HEK293T (cell line): ENCODE data around the gene ATP6V0E1.

Source experiments
- CTCF ChIA-PET: fragments of 350-600 bp; formaldehyde crosslinking; extraction: SDS; loops from one replicate; lab custom pipeline; 2021; ENCODE audit warnings: antibody characterized with exemption, inconsistent platforms; lab: Yijun Ruan, JAX
- POLR2A ChIA-PET: fragments of 350-600 bp; formaldehyde crosslinking; extraction: SDS; loops from one replicate; lab custom pipeline; 2020; ENCODE audit warnings: antibody characterized with exemption, inconsistent platforms; lab: Yijun Ruan, JAX
- DNase-seq: peaks from one replicate; pipeline ENCODE4 v3.0.0; 2012; ENCODE audit warnings: mixed read lengths; ENCODE audit errors: extremely low spot score
- ARNT ChIP-seq: fragments of 450-650 bp; IDR thresholded peaks from 2 replicates; pipeline ENCODE4 v1.6.1; 2017; ENCODE audit warnings: mild to moderate bottlenecking
- BHLHE40 ChIP-seq: fragments of 450-650 bp; IDR thresholded peaks from 2 replicates; pipeline ENCODE4 v1.6.1; 2016; ENCODE audit warnings: mild to moderate bottlenecking, moderate library complexity, borderline replicate concordance
- CTBP1 ChIP-seq: fragments of 450-650 bp; IDR thresholded peaks from 2 replicates; pipeline ENCODE4 v1.6.1; 2016; ENCODE audit warnings: borderline replicate concordance
- ELF4 ChIP-seq: fragments of 450-650 bp; IDR thresholded peaks from 2 replicates; pipeline ENCODE4 v1.6.1; 2017; ENCODE audit warnings: antibody characterized with exemption
- FOXA1 ChIP-seq: fragments of 450-650 bp; IDR thresholded peaks from 2 replicates; pipeline ENCODE4 v1.6.1; 2016; ENCODE audit warnings: mild to moderate bottlenecking
- FOXK2 ChIP-seq: fragments of 450-650 bp; IDR thresholded peaks from 2 replicates; pipeline ENCODE4 v1.6.1; 2016; ENCODE audit warnings: mild to moderate bottlenecking
- FOXM1 ChIP-seq: fragments of 450-650 bp; IDR thresholded peaks from 2 replicates; pipeline ENCODE4 v1.6.1; 2017; ENCODE audit warnings: mild to moderate bottlenecking, borderline replicate concordance
- HDGF ChIP-seq: fragments of 450-650 bp; IDR thresholded peaks from 2 replicates; pipeline ENCODE4 v1.6.1; 2017; ENCODE audit warnings: antibody characterized with exemption, borderline replicate concordance
- L3MBTL2 ChIP-seq: fragments of 450-650 bp; conservative IDR thresholded peaks from 2 replicates; pipeline ENCODE4 v1.6.1; 2016; ENCODE audit warnings: mild to moderate bottlenecking
- LEF1 ChIP-seq: fragments of 450-650 bp; IDR thresholded peaks from 2 replicates; pipeline ENCODE4 v1.6.1; 2017; ENCODE audit warnings: mild to moderate bottlenecking, borderline replicate concordance
- NFRKB ChIP-seq: fragments of 450-650 bp; IDR thresholded peaks from 2 replicates; pipeline ENCODE4 v1.6.1; 2016; ENCODE audit warnings: mild to moderate bottlenecking, moderate library complexity
- PKNOX1 ChIP-seq: fragments of 450-650 bp; IDR thresholded peaks from 2 replicates; pipeline ENCODE4 v1.6.1; 2016
- SP1 ChIP-seq: fragments of 450-650 bp; IDR thresholded peaks from 2 replicates; pipeline ENCODE4 v1.6.1; 2017
- SUZ12 ChIP-seq: fragments of 450-650 bp; IDR thresholded peaks from 2 replicates; pipeline ENCODE4 v1.6.1; 2016; ENCODE audit warnings: mild to moderate bottlenecking
- TARDBP ChIP-seq: fragments of 450-650 bp; IDR thresholded peaks from 2 replicates; pipeline ENCODE4 v1.6.1; 2016
- ZNF384 ChIP-seq: fragments of 450-650 bp; IDR thresholded peaks from 2 replicates; pipeline ENCODE4 v1.6.1; 2016

The ATP6V0E1 gene

DNA sequence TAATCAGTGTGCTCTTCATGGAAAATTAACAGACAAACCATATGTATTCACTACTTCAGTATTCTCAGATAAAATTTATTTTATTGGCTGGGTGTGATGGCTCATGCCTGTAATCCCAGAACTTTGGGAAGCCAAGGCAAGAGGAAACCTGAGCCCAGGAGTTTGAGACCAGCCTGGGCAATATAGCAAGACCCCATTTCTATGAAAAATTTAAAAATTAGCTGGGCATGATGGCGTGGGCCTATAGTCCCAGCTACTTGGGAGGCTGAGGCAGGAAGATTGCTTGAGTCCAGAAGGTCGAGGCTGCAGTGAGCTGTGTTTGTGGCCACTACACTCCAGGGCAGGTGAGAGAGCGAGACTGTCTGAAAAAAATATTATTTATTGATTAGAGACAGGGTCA, 49.2 kb downstream of the ATP6V0E1 start:
- ChIA-PET POLR2A (no interaction called here), CTCF (no interaction called here)
- no peak for TF ChIP-seq LEF1
- no peak for TF ChIP-seq SUZ12
- TF ChIP-seq TARDBP = no peak
- no peak for TF ChIP-seq HDGF
- no peak for TF ChIP-seq ZNF384
- TF ChIP-seq SP1 = no peak
- no peak for TF ChIP-seq CTBP1
- TF ChIP-seq FOXM1 = no peak
- no peak for TF ChIP-seq FOXA1
- TF ChIP-seq ELF4 = no peak
- no peak for TF ChIP-seq L3MBTL2
- no peak for TF ChIP-seq PKNOX1
- no peak for TF ChIP-seq ARNT
- TF ChIP-seq FOXK2 = no peak
- no peak for TF ChIP-seq BHLHE40
- DNase-seq = no peak

DNA sequence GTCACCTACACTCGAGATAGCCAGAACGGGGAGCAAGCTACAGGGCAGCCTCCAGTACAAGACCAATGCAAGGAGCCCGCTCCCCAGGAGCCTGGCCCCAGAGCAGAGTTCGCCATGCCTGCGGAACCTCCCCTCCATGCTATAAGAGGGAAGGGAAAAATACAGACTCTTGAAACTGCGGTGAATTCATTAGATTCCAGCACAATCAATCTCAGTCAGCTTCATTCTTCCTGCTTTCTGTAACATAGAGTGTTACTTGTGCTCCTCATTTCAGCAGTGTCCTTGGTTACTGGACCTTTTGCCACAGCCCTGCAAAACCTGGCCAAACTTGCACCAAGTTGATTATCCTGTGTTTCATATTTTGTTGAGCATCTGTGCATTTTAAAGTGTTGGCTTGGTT, 50.4 kb downstream of the ATP6V0E1 start:
- ChIA-PET POLR2A (no interaction called here), CTCF (interaction anchor here (0.7 kb wide), 1 partner anchor 856 kb away, joined by 3 read pairs; no protein-coding TSS in a partner anchor)
- TF ChIP-seq HDGF = no peak
- no peak for TF ChIP-seq ARNT
- no peak for TF ChIP-seq FOXK2
- TF ChIP-seq NFRKB = no peak
- TF ChIP-seq ZNF384 = no peak
- TF ChIP-seq FOXA1 = no peak
- TF ChIP-seq TARDBP = no peak
- TF ChIP-seq BHLHE40 = no peak
- TF ChIP-seq CTBP1 = no peak
- TF ChIP-seq L3MBTL2 = no peak
- TF ChIP-seq PKNOX1 = no peak
- no peak for TF ChIP-seq ELF4
- no peak for TF ChIP-seq LEF1
- no peak for TF ChIP-seq SUZ12
- no peak for TF ChIP-seq FOXM1
- no peak for TF ChIP-seq SP1
- no peak for DNase-seq

DNA sequence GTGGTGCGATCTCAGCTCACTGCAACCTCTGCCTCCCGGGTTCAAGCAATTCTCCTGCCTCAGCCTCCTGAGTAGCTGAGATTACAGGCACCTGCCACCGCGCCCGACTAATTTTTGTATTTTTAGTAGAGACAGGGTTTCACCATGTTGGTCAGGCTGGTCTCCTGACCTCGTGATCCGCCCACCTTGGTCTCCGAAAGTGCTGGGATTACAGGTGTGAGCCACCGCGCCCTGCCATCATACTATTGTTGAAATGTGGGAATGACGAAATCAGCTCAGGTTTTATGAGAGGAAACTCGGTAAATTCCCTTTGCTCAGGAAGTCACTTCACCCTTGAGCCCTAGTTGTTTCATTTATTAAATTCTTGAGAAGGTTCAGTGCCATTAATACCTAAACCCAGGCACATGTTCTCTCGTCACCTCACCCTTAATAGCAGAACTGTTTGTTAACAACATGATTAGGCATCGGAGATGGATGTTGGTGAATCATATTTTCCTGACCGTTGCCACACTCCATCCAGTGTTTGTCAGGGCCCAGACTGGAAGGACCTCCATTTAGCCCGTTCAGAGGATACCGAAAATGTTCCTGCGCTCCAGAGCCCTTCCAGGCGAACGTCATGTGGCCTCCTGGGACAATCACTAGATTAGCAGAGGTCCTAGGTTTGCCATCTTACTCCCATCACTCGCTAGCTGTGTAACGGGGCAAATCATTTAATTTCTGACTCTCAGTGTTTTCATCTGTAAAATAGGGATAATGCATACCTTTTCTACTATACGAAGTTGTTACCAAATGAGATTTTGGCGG, 52.5 kb downstream of the ATP6V0E1 start:
- ChIA-PET POLR2A (no interaction called here), CTCF (no interaction called here)
- TF ChIP-seq ZNF384 (no peak), FOXK2 (no peak), SP1 (no peak), TARDBP (no peak), SUZ12 (no peak), PKNOX1 (no peak), BHLHE40 (no peak), ARNT (no peak), L3MBTL2 (no peak), HDGF (no peak), LEF1 (no peak), NFRKB (no peak), ELF4 (no peak), FOXM1 (no peak), CTBP1 (no peak)
- no peak for DNase-seq

DNA sequence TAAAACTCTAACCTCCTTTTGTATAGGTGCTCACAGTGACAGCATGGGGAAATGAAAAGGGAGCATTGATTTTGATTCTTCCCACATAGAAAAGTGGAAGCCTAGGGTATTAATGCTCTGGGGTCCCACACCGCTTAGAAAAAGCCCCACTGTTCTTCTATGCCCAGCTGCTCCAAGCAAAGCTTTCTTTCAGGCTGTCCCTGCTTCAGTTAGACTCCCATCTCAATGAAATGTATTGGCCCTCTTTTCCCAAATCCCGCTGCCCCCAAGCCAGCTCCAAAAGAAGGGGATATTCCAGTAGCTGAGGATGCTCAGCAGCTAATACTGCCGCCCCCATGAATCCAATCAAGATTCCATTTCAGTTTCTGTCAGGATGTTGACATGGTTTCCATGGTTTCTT, 55.6 kb downstream of the ATP6V0E1 start:
- ChIA-PET CTCF (no interaction called here), POLR2A (interaction anchor here (1.7 kb wide), 1 partner anchor 18 kb away, joined by 3 read pairs; no protein-coding TSS in a partner anchor)
- TF ChIP-seq SUZ12 (no peak), LEF1 (no peak), CTBP1 (no peak), PKNOX1 (no peak)
- no peak for DNase-seq

GRCh38 chr5:173039964-173040363, 56.4 kb downstream of the ATP6V0E1 start:
- TF ChIP-seq SP1 (no peak), ZNF384 (no peak), FOXM1 (no peak), SUZ12 (no peak), HDGF (no peak), ARNT (no peak), FOXK2 (no peak), ELF4 (no peak)
- ChIA-PET CTCF (no interaction called here), POLR2A (interaction anchor here (0.9 to 1.7 kb wide), 4 partner anchors 10 to 56 kb away, joined by 3 read pairs; partner anchors contain the start of gene ATP6V0E1)
- no peak for DNase-seq
